HFF-Myc (cell line): ENCODE measurements around the gene CHGA.

Experiments used
- DNase-seq: peaks from one replicate; pipeline ENCODE4 v3.0.0-alpha.2; 2011; ENCODE audit warnings: low read depth; ENCODE audit errors: extremely low read depth
- H3K4me3 ChIP-seq: replicated peaks from 2 replicates; pipeline ENCODE4 v1.5.1; 2011; ENCODE audit warnings: low read depth, mild to moderate bottlenecking, control low read depth, low read length
- TF ChIP-seq, protein P1 (sequence below): IDR thresholded peaks from 2 replicates; pipeline ENCODE4 v1.5.1; 2012; ENCODE audit warnings: mild to moderate bottlenecking, low read depth, low read length, control low read depth; ENCODE audit errors: missing control alignments

Gene CHGA

DNA sequence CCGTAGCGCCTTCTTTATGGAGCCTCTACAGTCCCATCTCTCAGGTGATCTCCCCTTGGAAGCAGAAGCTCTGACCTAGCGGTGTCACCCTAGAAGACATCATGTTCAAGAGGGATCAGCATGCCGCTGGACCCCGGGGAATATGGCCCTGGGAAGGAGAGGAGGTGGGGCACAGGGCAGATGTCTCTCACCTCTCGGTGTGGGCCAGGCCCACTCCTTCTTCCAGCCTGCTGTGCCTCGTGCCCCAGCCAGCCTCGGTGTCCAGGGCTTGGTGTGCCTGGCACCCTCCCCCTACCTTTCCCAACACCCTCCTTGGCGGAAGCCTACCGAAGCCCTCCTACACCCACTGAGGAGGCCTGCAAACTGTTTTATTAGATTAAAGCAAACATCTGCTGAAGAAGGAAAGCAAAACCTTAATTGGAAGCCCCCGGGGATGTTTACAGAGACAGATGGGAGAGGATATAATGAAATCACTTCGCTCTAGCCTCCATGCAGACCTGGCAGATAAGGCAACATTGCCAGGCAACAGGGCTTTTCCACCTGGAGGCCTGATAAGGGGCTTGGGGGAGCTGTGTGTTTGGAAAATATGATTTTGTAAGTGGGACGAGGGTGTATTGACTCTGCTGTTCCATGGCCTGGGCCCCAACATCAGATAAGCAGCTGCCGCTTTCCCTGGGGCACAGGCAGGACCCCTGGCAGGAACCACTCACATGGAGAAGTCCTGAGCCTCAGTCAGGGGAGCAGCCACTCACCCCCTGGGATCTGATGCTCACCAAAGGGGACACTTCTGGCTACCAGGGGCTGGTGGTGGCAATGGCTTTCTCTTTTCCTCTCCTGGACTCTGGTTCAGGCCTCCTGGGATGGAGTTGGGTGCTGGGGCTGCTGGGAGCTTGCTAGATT lies 5.7 kb upstream of the CHGA start:
- TF ChIP-seq, protein P1, sequence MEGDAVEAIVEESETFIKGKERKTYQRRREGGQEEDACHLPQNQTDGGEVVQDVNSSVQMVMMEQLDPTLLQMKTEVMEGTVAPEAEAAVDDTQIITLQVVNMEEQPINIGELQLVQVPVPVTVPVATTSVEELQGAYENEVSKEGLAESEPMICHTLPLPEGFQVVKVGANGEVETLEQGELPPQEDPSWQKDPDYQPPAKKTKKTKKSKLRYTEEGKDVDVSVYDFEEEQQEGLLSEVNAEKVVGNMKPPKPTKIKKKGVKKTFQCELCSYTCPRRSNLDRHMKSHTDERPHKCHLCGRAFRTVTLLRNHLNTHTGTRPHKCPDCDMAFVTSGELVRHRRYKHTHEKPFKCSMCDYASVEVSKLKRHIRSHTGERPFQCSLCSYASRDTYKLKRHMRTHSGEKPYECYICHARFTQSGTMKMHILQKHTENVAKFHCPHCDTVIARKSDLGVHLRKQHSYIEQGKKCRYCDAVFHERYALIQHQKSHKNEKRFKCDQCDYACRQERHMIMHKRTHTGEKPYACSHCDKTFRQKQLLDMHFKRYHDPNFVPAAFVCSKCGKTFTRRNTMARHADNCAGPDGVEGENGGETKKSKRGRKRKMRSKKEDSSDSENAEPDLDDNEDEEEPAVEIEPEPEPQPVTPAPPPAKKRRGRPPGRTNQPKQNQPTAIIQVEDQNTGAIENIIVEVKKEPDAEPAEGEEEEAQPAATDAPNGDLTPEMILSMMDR: no peak
- DNase-seq: no peak
- no peak overlapping the region for H3K4me3 ChIP-seq

- TF ChIP-seq, protein P1: no peak
- DNase-seq: no peak
- H3K4me3 ChIP-seq: no peak overlapping the region
Observed at GRCh38 chr14:92917956-92918355, 5.0 kb upstream of the CHGA start.

- no peak for DNase-seq
- TF ChIP-seq, protein P1: no peak
- no peak overlapping the region for H3K4me3 ChIP-seq
Observed at GRCh38 chr14:92920001-92920400, 2.9 kb upstream of the CHGA start.

- no peak overlapping the region for H3K4me3 ChIP-seq
- TF ChIP-seq, protein P1: no peak
- no peak for DNase-seq
Observed at GRCh38 chr14:92922155-92922735, 705 bp upstream of the CHGA start.

DNA sequence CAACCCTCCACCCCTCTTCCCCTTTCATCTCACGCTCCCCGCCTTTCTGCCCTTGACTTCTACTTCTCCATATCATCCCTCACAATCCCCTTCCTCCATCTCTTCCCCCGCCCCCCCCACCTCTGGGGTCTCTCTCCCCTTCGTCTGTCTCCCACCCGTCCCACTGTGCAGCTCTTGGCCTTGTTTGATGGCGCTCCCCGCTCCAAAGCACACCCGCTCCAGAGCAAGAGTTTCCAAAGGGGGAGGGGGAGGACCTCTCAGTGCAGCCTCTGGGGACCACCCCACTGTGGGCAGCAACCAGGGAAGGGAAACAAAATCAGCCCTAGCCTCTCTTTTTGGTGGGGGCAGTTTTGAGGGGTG lies 774 bp downstream of the CHGA start:
- no peak overlapping the region for H3K4me3 ChIP-seq
- TF ChIP-seq, protein P1: no peak
- no peak for DNase-seq

- no peak overlapping the region for H3K4me3 ChIP-seq
- no peak for DNase-seq
- TF ChIP-seq, protein P1: no peak
Observed at GRCh38 chr14:92924247-92924646, 1.3 kb downstream of the CHGA start.

GRCh38 chr14:92925446-92925845 lies 2.5 kb downstream of the CHGA start:
- TF ChIP-seq, protein P1: no peak
- H3K4me3 ChIP-seq: no peak overlapping the region
- no peak for DNase-seq
